ENCODE results near the gene NUPR2. TPM values are rescaled to one million over a fixed set of nuclear protein-coding genes. Genes with fewer than 3 reads are reported as not detected.
"Not testable (repeated sequence)": the region's sequence is repeated elsewhere in the genome, so short reads cannot be mapped to it uniquely, and the experiment has no call there.

Gene NUPR2
- total RNA-seq (ENCODE audit: low replicate concordance), result not detected in 2 replicates

- no peaks in the 10 kb centered on the region for H3K36me3 Mint-ChIP-seq
- H3K9ac ChIP-seq, result no peak within 1 kb of the TSS
- no peaks in the 10 kb centered on the region for H3K79me2 ChIP-seq (ENCODE audit: low read depth)
- H3K9me3 Mint-ChIP-seq, result peaks cover 12% of the 10 kb centered on the region
- H3K9me3 ChIP-seq (ENCODE audit: low read depth), result peaks cover 5% of the 10 kb centered on the region
- no peak for DNase-seq (ENCODE audit: low spot score)
- H3K4me1 Mint-ChIP-seq, result no peaks in the 10 kb centered on the region
- H3K27me3 ChIP-seq, result no peaks in the 10 kb centered on the region
- no peak within 1 kb of the TSS for H2AFZ ChIP-seq (replicated peaks)
- H3K4me3 Mint-ChIP-seq, result no peak within 1 kb of the TSS
- H3K27ac ChIP-seq, result no peak within 1 kb of the TSS
- no peak within 1 kb of the TSS for H3K4me2 ChIP-seq
- no peak within 1 kb of the TSS for H3K27ac Mint-ChIP-seq
- no peaks in the 10 kb centered on the region for H3K4me1 ChIP-seq
- no peaks in the 10 kb centered on the region for H3F3A ChIP-seq (ENCODE audit: low read depth)
- H3K36me3 ChIP-seq, result no peaks in the 10 kb centered on the region
- no peaks in the 10 kb centered on the region for H4K20me1 ChIP-seq (ENCODE audit: low read depth)
- TF ChIP-seq EZH2phosphoT487 (IDR thresholded peaks at IDR 0.05) (no peak), CTCF (IDR thresholded peaks at IDR 0.05) (no peak), EZH2 (IDR thresholded peaks at IDR 0.05) (no peak)
- peaks cover 2% of the 10 kb centered on the region for H3K27me3 Mint-ChIP-seq (ENCODE audit: insufficient read depth, low read depth)
- no peak within 1 kb of the TSS for H3K4me3 ChIP-seq
Measured at GRCh38 chr7:56115852-56116538, at the start of gene NUPR2. Gene NUPR2, minus strand, starts transcription at chr7:56116417. Its CDS starts 103 bp downstream, at chr7:56116314.

- Mint-ChIP-seq H3K27me3 (ENCODE audit: insufficient read depth, low read depth) (peaks cover 4% of the 10 kb centered on the region), H3K9me3 (peaks cover 46% of the 10 kb centered on the region)
- TF ChIP-seq EZH2phosphoT487 (IDR thresholded peaks at IDR 0.05), result no peak
- no peak for TF ChIP-seq EZH2 (IDR thresholded peaks at IDR 0.05)
- TF ChIP-seq CTCF (IDR thresholded peaks at IDR 0.05), result no peak
Measured at GRCh38 chr7:56157238-56157790, 41.1 kb upstream of the NUPR2 start.

GRCh38 chr7:56131062-56131461 is 14.8 kb upstream of the NUPR2 start:
- not testable (repeated sequence) for H3K27me3 Mint-ChIP-seq (ENCODE audit: insufficient read depth, low read depth); DNase-seq (ENCODE audit: low spot score); H3K27me3 ChIP-seq; H3K4me1 Mint-ChIP-seq; H2AFZ ChIP-seq (replicated peaks); H3K27ac ChIP-seq; H3K27ac Mint-ChIP-seq; H3K36me3 ChIP-seq; H3F3A ChIP-seq (ENCODE audit: low read depth); H3K4me1 ChIP-seq; H3K9me3 ChIP-seq (ENCODE audit: low read depth); H3K36me3 Mint-ChIP-seq; H4K20me1 ChIP-seq (ENCODE audit: low read depth); H3K4me3 Mint-ChIP-seq; H3K4me2 ChIP-seq; H3K79me2 ChIP-seq (ENCODE audit: low read depth); H3K9ac ChIP-seq; H3K4me3 ChIP-seq
- peaks cover 17% of the 10 kb centered on the region for H3K9me3 Mint-ChIP-seq

More at GRCh38 chr7:56157238-56157790, 41.1 kb upstream of the NUPR2 start:
- no peak overlapping the region for H3K4me3 Mint-ChIP-seq
- H3K36me3 Mint-ChIP-seq, result no peaks in the 10 kb centered on the region
- peaks cover 1% of the 10 kb centered on the region for H3K9me3 ChIP-seq (ENCODE audit: low read depth)
- H3K36me3 ChIP-seq, result no peaks in the 10 kb centered on the region
- no peaks in the 10 kb centered on the region for H4K20me1 ChIP-seq (ENCODE audit: low read depth)
- no peak overlapping the region for H3K4me2 ChIP-seq
- no peaks in the 10 kb centered on the region for H3K27me3 ChIP-seq
- H3K27ac Mint-ChIP-seq, result no peak overlapping the region
- H3K9ac ChIP-seq, result no peak overlapping the region
- no peak overlapping the region for H3K4me3 ChIP-seq
- no peaks in the 10 kb centered on the region for H3K4me1 ChIP-seq
- H2AFZ ChIP-seq (replicated peaks), result no peak overlapping the region
- H3K79me2 ChIP-seq (ENCODE audit: low read depth), result no peaks in the 10 kb centered on the region
- H3F3A ChIP-seq (ENCODE audit: low read depth), result no peaks in the 10 kb centered on the region
- H3K4me1 Mint-ChIP-seq, result no peaks in the 10 kb centered on the region
- H3K27ac ChIP-seq, result no peak overlapping the region
- DNase-seq (ENCODE audit: low spot score), result no peak

All from neural progenitor cell (in vitro differentiated cells).